Measurements from ENCODE around the gene TULP4.

Gene TULP4

DNA sequence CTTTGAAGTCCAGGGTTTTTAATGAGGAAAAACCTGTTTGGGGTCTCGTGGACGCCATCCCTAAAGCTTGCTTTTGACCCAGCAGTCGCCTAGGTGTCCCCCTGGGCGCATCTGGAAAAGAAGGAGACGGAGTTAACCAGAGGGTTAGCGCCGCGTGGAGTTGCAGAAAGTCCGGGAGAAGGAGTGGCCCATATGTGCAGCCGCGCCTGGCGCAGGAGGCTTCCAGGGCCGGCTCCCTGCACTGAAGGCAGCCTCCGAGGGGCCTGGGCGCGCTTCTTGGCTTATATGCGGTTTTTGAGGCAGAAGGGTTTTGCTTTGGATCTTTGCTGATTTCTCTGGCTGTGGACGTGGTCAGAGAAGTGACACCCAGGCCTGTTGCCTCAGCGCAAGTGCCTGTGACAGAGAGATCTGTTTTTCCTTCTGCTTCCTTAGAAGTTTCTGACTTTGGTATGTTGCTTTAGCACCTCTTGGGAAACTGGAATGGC lies 248.6 kb downstream of the TULP4 start:
- TF ChIP-seq, protein P1, sequence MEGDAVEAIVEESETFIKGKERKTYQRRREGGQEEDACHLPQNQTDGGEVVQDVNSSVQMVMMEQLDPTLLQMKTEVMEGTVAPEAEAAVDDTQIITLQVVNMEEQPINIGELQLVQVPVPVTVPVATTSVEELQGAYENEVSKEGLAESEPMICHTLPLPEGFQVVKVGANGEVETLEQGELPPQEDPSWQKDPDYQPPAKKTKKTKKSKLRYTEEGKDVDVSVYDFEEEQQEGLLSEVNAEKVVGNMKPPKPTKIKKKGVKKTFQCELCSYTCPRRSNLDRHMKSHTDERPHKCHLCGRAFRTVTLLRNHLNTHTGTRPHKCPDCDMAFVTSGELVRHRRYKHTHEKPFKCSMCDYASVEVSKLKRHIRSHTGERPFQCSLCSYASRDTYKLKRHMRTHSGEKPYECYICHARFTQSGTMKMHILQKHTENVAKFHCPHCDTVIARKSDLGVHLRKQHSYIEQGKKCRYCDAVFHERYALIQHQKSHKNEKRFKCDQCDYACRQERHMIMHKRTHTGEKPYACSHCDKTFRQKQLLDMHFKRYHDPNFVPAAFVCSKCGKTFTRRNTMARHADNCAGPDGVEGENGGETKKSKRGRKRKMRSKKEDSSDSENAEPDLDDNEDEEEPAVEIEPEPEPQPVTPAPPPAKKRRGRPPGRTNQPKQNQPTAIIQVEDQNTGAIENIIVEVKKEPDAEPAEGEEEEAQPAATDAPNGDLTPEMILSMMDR (conservative IDR thresholded peaks at IDR 0.05; ENCODE audit: low read length) = no peak
- no peak for TF ChIP-seq EZH2phosphoT487 (IDR thresholded peaks at IDR 0.05; ENCODE audit: borderline replicate concordance)
- Histone ChIP-seq H4K20me1 (ENCODE audit: insufficient read depth, low read length, poor library complexity, severe bottlenecking) (peaks cover 30% of the 10 kb centered on the region), H3K4me3 (ENCODE audit: low read length, poor library complexity, severe bottlenecking) (peak overlapping the region; percentile 76), H3K4me1 (ENCODE audit: insufficient read depth, low read length, poor library complexity, severe bottlenecking) (peaks cover 23% of the 10 kb centered on the region), H3F3A (ENCODE audit: low read depth) (no peaks in the 10 kb centered on the region), H3K9me3 (ENCODE audit: insufficient read depth, low read depth, low read length) (no peaks in the 10 kb centered on the region), H3K36me3 (ENCODE audit: insufficient read depth, low read length) (no peaks in the 10 kb centered on the region), H3K9ac (ENCODE audit: low read depth, low read length, poor library complexity, severe bottlenecking) (peak overlapping the region; percentile 76), H3K27me3 (ENCODE audit: insufficient read depth, low read length, poor library complexity, severe bottlenecking) (no peaks in the 10 kb centered on the region), H2AFZ (ENCODE audit: low read length) (peak overlapping the region; percentile 92; the same call in 1 of the 2 replicates), H3K4me2 (ENCODE audit: low read depth, low read length, poor library complexity, severe bottlenecking) (peak overlapping the region; percentile 82), H3K9me2 (replicated peaks; ENCODE audit: low read depth, low read length) (no peaks in the 10 kb centered on the region), H3K79me2 (ENCODE audit: insufficient read depth, low read length) (peaks cover 52% of the 10 kb centered on the region)

Data from Loucy (cell line).